MM.1S (cell line): ENCODE measurements around the gene CMIP.

Experiments
- DNase-seq: peaks from one replicate; pipeline ENCODE4 v3.0.0-alpha.2; 2015
- H2AFZ ChIP-seq: fragments of 300-600 bp; sonication (generic); 2 replicates; pipeline ENCODE4 v1.6.0; 2016; ENCODE audit warnings: antibody characterized with exemption, low read length
- H3F3A ChIP-seq: fragments of 300-600 bp; sonication (generic); 2 replicates; pipeline ENCODE4 v1.6.1; 2016; ENCODE audit warnings: mild to moderate bottlenecking, antibody characterized with exemption, low read length, moderate library complexity, mixed read lengths; ENCODE audit not compliant: insufficient read depth
- H3K27ac ChIP-seq: fragments of 300-600 bp; sonication (generic); 2 replicates; pipeline ENCODE4 v1.5.1; 2016; ENCODE audit warnings: mild to moderate bottlenecking, low read length
- H3K27me3 ChIP-seq: fragments of 300-600 bp; sonication (generic); replicated peaks from 2 replicates; pipeline ENCODE4 v1.6.0; 2016; ENCODE audit warnings: low read length; ENCODE audit not compliant: insufficient read depth
- H3K36me3 ChIP-seq: fragments of 300-600 bp; sonication (generic); replicated peaks from 2 replicates; pipeline ENCODE4 v1.6.1; 2016; ENCODE audit warnings: mild to moderate bottlenecking, low read length, mixed read lengths; ENCODE audit not compliant: insufficient read depth
- H3K4me1 ChIP-seq: fragments of 300-600 bp; sonication (generic); 2 replicates; pipeline ENCODE4 v1.6.1; 2016; ENCODE audit warnings: low read length, mixed read lengths
- H3K4me2 ChIP-seq: fragments of 300-600 bp; sonication (generic); 2 replicates; pipeline ENCODE4 v1.6.0; 2016; ENCODE audit warnings: low read depth, low read length
- H3K4me3 ChIP-seq: fragments of 300-600 bp; sonication (generic); 2 replicates; pipeline ENCODE4 v1.5.1; 2016; ENCODE audit warnings: low read length, mixed read lengths
- H3K79me2 ChIP-seq: fragments of 300-600 bp; sonication (generic); 2 replicates; pipeline ENCODE4 v1.6.1; 2016; ENCODE audit warnings: mixed run types, low read length, mixed read lengths
- H3K9ac ChIP-seq: fragments of 300-600 bp; sonication (generic); 2 replicates; pipeline ENCODE4 v1.6.1; 2016; ENCODE audit warnings: low read length, mixed read lengths
- H3K9me2 ChIP-seq: fragments of 300-600 bp; sonication (generic); replicated peaks from 2 replicates; pipeline ENCODE4 v1.6.1; 2016; ENCODE audit warnings: mild to moderate bottlenecking, low read length, mixed read lengths; ENCODE audit not compliant: insufficient read depth
- H3K9me3 ChIP-seq: fragments of 300-600 bp; sonication (generic); replicated peaks from 2 replicates; pipeline ENCODE4 v1.6.1; 2016; ENCODE audit warnings: mild to moderate bottlenecking, low read length, mixed read lengths; ENCODE audit not compliant: insufficient read depth
- H4K20me1 ChIP-seq: fragments of 300-600 bp; sonication (generic); 2 replicates; pipeline ENCODE4 v1.6.1; 2016; ENCODE audit warnings: mild to moderate bottlenecking, low read length, moderate library complexity, mixed read lengths; ENCODE audit not compliant: insufficient read depth
- CTCF ChIP-seq: fragments of 300-600 bp; sonication (generic); IDR thresholded peaks from 2 replicates; pipeline ENCODE4 v1.5.1; 2016; ENCODE audit warnings: antibody characterized with exemption, low read length, mixed read lengths
- EZH2 ChIP-seq: fragments of 300-600 bp; sonication (generic); optimal IDR thresholded peaks from 2 replicates; pipeline ENCODE3; 2017; ENCODE audit warnings: low read depth, mild to moderate bottlenecking, antibody characterized with exemption, low read length, mixed read lengths
- EZH2phosphoT487 ChIP-seq: fragments of 300-600 bp; sonication (generic); IDR thresholded peaks from 2 replicates; pipeline ENCODE4 v1.6.1; 2018; ENCODE audit warnings: antibody characterized with exemption, low read length

The CMIP gene

GRCh38 chr16:81515721-81516120 lies 71.1 kb downstream of the CMIP start:
- Histone ChIP-seq H3K4me2 (no peak overlapping the region), H3K4me3 (no peak overlapping the region), H3K27me3 (no peaks in the 10 kb centered on the region), H3K27ac (no peak overlapping the region), H2AFZ (no peak overlapping the region), H3F3A (no peaks in the 10 kb centered on the region), H3K9me2 (no peaks in the 10 kb centered on the region), H3K9ac (no peak overlapping the region), H3K36me3 (no peaks in the 10 kb centered on the region), H3K9me3 (no peaks in the 10 kb centered on the region), H3K4me1 (peaks cover 6% of the 10 kb centered on the region), H3K79me2 (0 out of 2 replicates have a peak, but pooled peaks cover 3% of the 10 kb centered on the region), H4K20me1 (no peaks in the 10 kb centered on the region)
- TF ChIP-seq EZH2phosphoT487 (no peak), EZH2 (no peak), CTCF (no peak)
- no peak for DNase-seq

- no peaks in the 10 kb centered on the region for H3K27me3 ChIP-seq
- H3K36me3 ChIP-seq: no peaks in the 10 kb centered on the region
- H3K9me3 ChIP-seq: no peaks in the 10 kb centered on the region
- no peaks in the 10 kb centered on the region for H4K20me1 ChIP-seq
- H3K4me2 ChIP-seq: no peak overlapping the region
- H3K9ac ChIP-seq: no peak overlapping the region
- H3K27ac ChIP-seq: no peak overlapping the region
- no peaks in the 10 kb centered on the region for H3K79me2 ChIP-seq
- peaks cover 6% of the 10 kb centered on the region for H3K4me1 ChIP-seq
- H2AFZ ChIP-seq: no peak overlapping the region
- TF ChIP-seq CTCF (no peak), EZH2 (no peak), EZH2phosphoT487 (no peak)
- H3K9me2 ChIP-seq: no peaks in the 10 kb centered on the region
- no peak for DNase-seq
- no peak overlapping the region for H3K4me3 ChIP-seq
- no peaks in the 10 kb centered on the region for H3F3A ChIP-seq
Measured at GRCh38 chr16:81516478-81517149, 72.0 kb downstream of the CMIP start.

GRCh38 chr16:81517150-81517499 lies 72.5 kb downstream of the CMIP start:
- no peaks in the 10 kb centered on the region for H4K20me1 ChIP-seq
- H3K9me2 ChIP-seq: no peaks in the 10 kb centered on the region
- H2AFZ ChIP-seq: no peak overlapping the region
- H3K27ac ChIP-seq: no peak overlapping the region
- H3K79me2 ChIP-seq: no peaks in the 10 kb centered on the region
- no peak overlapping the region for H3K9ac ChIP-seq
- H3K4me3 ChIP-seq: no peak overlapping the region
- no peaks in the 10 kb centered on the region for H3K9me3 ChIP-seq
- no peaks in the 10 kb centered on the region for H3K27me3 ChIP-seq
- TF ChIP-seq EZH2phosphoT487: no peak
- no peak for TF ChIP-seq CTCF
- no peak for TF ChIP-seq EZH2
- peaks cover 6% of the 10 kb centered on the region for H3K4me1 ChIP-seq
- H3K36me3 ChIP-seq: no peaks in the 10 kb centered on the region
- no peak for DNase-seq
- H3F3A ChIP-seq: no peaks in the 10 kb centered on the region
- no peak overlapping the region for H3K4me2 ChIP-seq
